ENCODE measurements around the gene LPP. TPM values are rescaled to one million over a fixed set of nuclear protein-coding genes. Genes with fewer than 3 reads are reported as not detected.

The LPP gene
- total RNA-seq, 1 experiment from 2014 or later, result 148 TPM

DNA sequence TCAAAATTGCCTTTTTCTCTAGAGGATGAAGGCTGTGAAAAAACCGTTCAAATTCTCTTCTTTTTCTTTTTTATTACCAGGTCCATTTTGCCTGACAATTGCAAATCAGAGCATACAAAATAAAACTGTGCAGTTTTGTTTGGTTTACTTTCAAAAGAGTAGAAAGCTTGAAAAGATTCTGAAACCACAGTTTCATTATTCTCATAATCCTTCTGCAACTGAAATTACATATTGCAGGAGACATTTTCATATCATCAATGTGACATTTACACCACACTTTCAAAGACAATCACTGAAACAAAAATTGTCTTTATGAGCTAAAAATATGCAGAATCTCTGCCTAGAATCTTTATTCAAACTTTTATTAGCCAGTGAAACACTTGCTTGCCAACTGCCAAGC lies 721.5 kb downstream of the LPP start:
- no peak for DNase-seq
- Histone ChIP-seq H2AFZ (no peak overlapping the region), H3K4me3 (no peak overlapping the region), H3K9me3 (ENCODE audit: insufficient read depth, low read depth) (no peaks in the 10 kb centered on the region), H3K27me3 (ENCODE audit: insufficient read depth, low read depth) (no peaks in the 10 kb centered on the region), H4K20me1 (ENCODE audit: insufficient read depth) (no peaks in the 10 kb centered on the region), H3K9me2 (ENCODE audit: insufficient read depth) (no peaks in the 10 kb centered on the region), H3K4me2 (no peak overlapping the region), H3F3A (ENCODE audit: insufficient read depth, low read depth) (no peaks in the 10 kb centered on the region), H3K79me2 (ENCODE audit: low read depth) (no peaks in the 10 kb centered on the region), H3K4me1 (replicated peaks; ENCODE audit: insufficient read depth) (0 out of 2 replicates have a peak, but pooled peaks cover 2% of the 10 kb centered on the region), H3K36me3 (ENCODE audit: low read depth) (peaks cover 23% of the 10 kb centered on the region; the same call in 1 of the 2 replicates), H3K27ac (no peak overlapping the region)
- BruUV-seq (replicated peaks), result no TSS peak
- TF ChIP-seq EZH2 (IDR thresholded peaks at IDR 0.05; ENCODE audit: low read depth) (no peak), CTCF (conservative IDR thresholded peaks at IDR 0.05) (no peak)
- POLR2A ChIA-PET (ENCODE audit: unreplicated experiment), result interaction anchor here (0.6 kb wide), 1 partner anchor 465 kb away, joined by 3 read pairs; no protein-coding TSS in a partner anchor
- intact Hi-C loops (cut with micrococcal nuclease; ENCODE audit: unreplicated experiment), result no loop called here
- CTCF ChIA-PET, result no interaction called here

DNA sequence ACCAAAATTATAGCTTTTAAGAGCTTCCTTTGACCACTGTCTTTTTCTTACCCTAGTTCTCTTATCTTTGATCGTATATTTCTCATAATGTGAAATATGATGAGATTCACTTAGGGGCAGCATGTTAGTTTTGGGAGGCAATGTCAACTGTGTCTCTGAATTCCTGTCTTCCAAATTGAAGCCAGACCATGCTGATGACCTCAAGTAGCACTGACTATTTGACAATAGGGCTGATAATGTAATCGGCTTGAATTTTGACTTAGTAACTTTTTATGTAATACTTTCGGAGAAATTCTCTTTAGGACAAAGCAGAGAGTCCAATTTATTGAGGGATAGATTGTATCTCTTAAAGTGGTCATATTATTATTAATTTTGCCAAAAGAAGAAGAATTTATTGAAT lies 722.4 kb downstream of the LPP start:
- no peaks in the 10 kb centered on the region for H4K20me1 ChIP-seq (ENCODE audit: insufficient read depth)
- no peaks in the 10 kb centered on the region for H3K27me3 ChIP-seq (ENCODE audit: insufficient read depth, low read depth)
- no peak overlapping the region for H3K4me3 ChIP-seq
- no peak for TF ChIP-seq CTCF (conservative IDR thresholded peaks at IDR 0.05)
- TF ChIP-seq EZH2 (IDR thresholded peaks at IDR 0.05; ENCODE audit: low read depth), result no peak
- H3K4me2 ChIP-seq, result no peak overlapping the region
- no peaks in the 10 kb centered on the region for H3K9me3 ChIP-seq (ENCODE audit: insufficient read depth, low read depth)
- no peaks in the 10 kb centered on the region for H3K79me2 ChIP-seq (ENCODE audit: low read depth)
- no peaks in the 10 kb centered on the region for H3K9me2 ChIP-seq (ENCODE audit: insufficient read depth)
- no peak overlapping the region for H3K27ac ChIP-seq
- peaks cover 23% of the 10 kb centered on the region; the same call in 1 of the 2 replicates for H3K36me3 ChIP-seq (ENCODE audit: low read depth)
- no TSS peak for BruUV-seq (replicated peaks)
- CTCF ChIA-PET, result no interaction called here
- intact Hi-C loops (cut with micrococcal nuclease; ENCODE audit: unreplicated experiment), result no loop called here
- H2AFZ ChIP-seq, result no peak overlapping the region
- POLR2A ChIA-PET (ENCODE audit: unreplicated experiment), result no interaction called here
- peaks cover 9% of the 10 kb centered on the region for H3K4me1 ChIP-seq (replicated peaks; ENCODE audit: insufficient read depth)
- DNase-seq, result no peak
- H3F3A ChIP-seq (ENCODE audit: insufficient read depth, low read depth), result peaks cover 4% of the 10 kb centered on the region

- Histone ChIP-seq H3K9me2 (ENCODE audit: insufficient read depth) (no peaks in the 10 kb centered on the region), H3K9me3 (ENCODE audit: insufficient read depth, low read depth) (no peaks in the 10 kb centered on the region), H3K36me3 (ENCODE audit: low read depth) (peaks cover 23% of the 10 kb centered on the region; the same call in 1 of the 2 replicates), H3K79me2 (ENCODE audit: low read depth) (no peaks in the 10 kb centered on the region), H3K4me2 (no peak overlapping the region), H3K4me3 (no peak overlapping the region), H3K27me3 (ENCODE audit: insufficient read depth, low read depth) (no peaks in the 10 kb centered on the region), H3K4me1 (replicated peaks; ENCODE audit: insufficient read depth) (peaks cover 19% of the 10 kb centered on the region), H4K20me1 (ENCODE audit: insufficient read depth) (no peaks in the 10 kb centered on the region), H3K27ac (no peak overlapping the region), H3F3A (ENCODE audit: insufficient read depth, low read depth) (peaks cover 14% of the 10 kb centered on the region), H2AFZ (no peak overlapping the region)
- no peak for TF ChIP-seq CTCF (conservative IDR thresholded peaks at IDR 0.05)
- TF ChIP-seq EZH2 (IDR thresholded peaks at IDR 0.05; ENCODE audit: low read depth), result no peak
- intact Hi-C loops (cut with micrococcal nuclease; ENCODE audit: unreplicated experiment), result no loop called here
- POLR2A ChIA-PET (ENCODE audit: unreplicated experiment), result no interaction called here
- CTCF ChIA-PET, result no interaction called here
- no TSS peak for BruUV-seq (replicated peaks)
- no peak for DNase-seq
Observed at GRCh38 chr3:188877381-188877780, 723.4 kb downstream of the LPP start.

Measured in PC-9 (cell line).